Hepatocyte (in vitro differentiated cells): ENCODE data around the gene SHISA4.

Experiments
- CTCF ChIP-seq: fragments of 200-600 bp; sonication (generic); IDR thresholded peaks from 2 replicates; pipeline ENCODE4 v1.5.1; 2016; ENCODE audit warnings: antibody characterized with exemption, mild to moderate bottlenecking; ENCODE audit not compliant: poor library complexity
- EZH2 ChIP-seq: fragments of 200-600 bp; sonication (generic); IDR thresholded peaks from 2 replicates; pipeline ENCODE4 v1.6.1; 2016; ENCODE audit warnings: antibody characterized with exemption, mild to moderate bottlenecking, borderline replicate concordance

GRCh38 chr1:201902198-201902597, 13.5 kb downstream of the SHISA4 start:
- TF ChIP-seq CTCF = no peak
- no peak for TF ChIP-seq EZH2
